ENCODE results near the gene BCL7B. TPM values are rescaled to one million over a fixed set of nuclear protein-coding genes. Genes with fewer than 3 reads are reported as not detected.

Gene BCL7B
- total RNA-seq, 1 experiment from 2014 or later: 50.4 TPM

DNA sequence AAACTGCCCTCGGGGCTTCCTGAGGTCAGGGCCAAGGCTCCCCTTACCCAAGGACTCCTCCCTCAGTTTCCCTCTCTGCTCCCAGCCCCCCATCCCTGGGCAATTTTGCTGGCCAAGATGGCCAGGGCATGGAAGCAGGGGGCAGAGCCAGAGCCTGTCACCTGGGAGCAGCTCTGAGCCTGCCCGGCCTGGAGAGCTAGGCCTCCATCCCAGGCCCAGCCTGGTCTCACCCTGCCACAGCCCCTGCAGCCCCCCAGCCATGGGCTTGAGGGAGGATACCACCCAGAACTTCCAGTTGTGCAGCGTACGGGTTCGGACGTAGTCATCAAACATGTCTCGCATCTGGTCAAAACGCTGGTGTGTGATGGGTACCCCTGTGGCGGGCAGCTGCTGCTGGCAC is 37.9 kb upstream of the BCL7B start:
- Histone ChIP-seq H3K4me1 (ENCODE audit: control insufficient read depth in 1 of 2, insufficient read depth in 2 of 2, low read length in 2 of 2) (no peaks in the 10 kb centered on the region; a peak in 1 of 4 replicates), H3K27ac (ENCODE audit: low read depth, low read length) (no peak overlapping the region), H3K36me3 (ENCODE audit: control insufficient read depth in 1 of 2, insufficient read depth in 2 of 2, low read length in 2 of 2) (no peaks in the 10 kb centered on the region; a peak in 1 of 4 replicates), H3K27me3 (ENCODE audit: insufficient read depth, low read length) (no peaks in the 10 kb centered on the region), H4K20me1 (ENCODE audit: insufficient read depth) (no peaks in the 10 kb centered on the region), H3K4me3 (replicated peaks in 1 of 2; ENCODE audit: low read depth in 1 of 2, low read length in 2 of 2) (no peak overlapping the region), H3K9ac (ENCODE audit: low read length) (no peak overlapping the region), H3K79me2 (ENCODE audit: insufficient read depth, low read length) (no peaks in the 10 kb centered on the region), H3K4me2 (ENCODE audit: low read length) (no peak overlapping the region), H2AFZ (ENCODE audit: low read depth, low read length, poor library complexity, severe bottlenecking) (no peak overlapping the region), H3K9me3 (ENCODE audit: control insufficient read depth in 1 of 2, insufficient read depth in 1 of 2, low read depth in 1 of 2, low read length in 2 of 2) (no peaks in the 10 kb centered on the region), H3K9me2 (ENCODE audit: insufficient read depth) (no peaks in the 10 kb centered on the region)
- ATAC-seq (no peak), DNase-seq (ENCODE audit: low read depth, low spot score) (no peak)
- BruUV-seq (replicated peaks): no TSS peak
- ChIA-PET CTCF (no interaction called here), RAD21 (ENCODE audit: low non-redundant PET in 1 of 2, low total read pairs in 2 of 2, uncharacterized antibody in 2 of 2, unreplicated experiment in 2 of 2) (no interaction called here), POLR2A (no interaction called here)
- intact Hi-C loops (cut with micrococcal nuclease): no loop called here
- no peak for TF ChIP-seq EZH2phosphoT487 (IDR thresholded peaks at IDR 0.05; ENCODE audit: borderline replicate concordance)
- TF ChIP-seq SP1 (IDR thresholded peaks at IDR 0.05; ENCODE audit: low read depth): no peak
- no peak for TF ChIP-seq POLR2AphosphoS5 (IDR thresholded peaks at IDR 0.05; ENCODE audit: low read depth, low read length)
- TF ChIP-seq CEBPB (IDR thresholded peaks at IDR 0.05; ENCODE audit: low read depth): no peak
- TF ChIP-seq, protein P1, sequence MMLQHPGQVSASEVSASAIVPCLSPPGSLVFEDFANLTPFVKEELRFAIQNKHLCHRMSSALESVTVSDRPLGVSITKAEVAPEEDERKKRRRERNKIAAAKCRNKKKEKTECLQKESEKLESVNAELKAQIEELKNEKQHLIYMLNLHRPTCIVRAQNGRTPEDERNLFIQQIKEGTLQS (IDR thresholded peaks at IDR 0.05): no peak
- TF ChIP-seq JUND (IDR thresholded peaks at IDR 0.05): no peak
- TF ChIP-seq ELF1 (IDR thresholded peaks at IDR 0.05; ENCODE audit: borderline replicate concordance, low read depth): no peak
- no peak for TF ChIP-seq ZFX (IDR thresholded peaks at IDR 0.05)
- TF ChIP-seq CBX3 (IDR thresholded peaks at IDR 0.05; ENCODE audit: low read depth): no peak
- no peak for TF ChIP-seq EGR1 (IDR thresholded peaks at IDR 0.05; ENCODE audit: low read depth)
- TF ChIP-seq SIN3A (IDR thresholded peaks at IDR 0.05; ENCODE audit: low read depth): no peak
- TF ChIP-seq POLR2A (IDR thresholded peaks at IDR 0.05; ENCODE audit: borderline replicate concordance, extremely low read depth, insufficient read depth, insufficient read length): no peak
- no peak for TF ChIP-seq TCF7L2 (IDR thresholded peaks at IDR 0.05; ENCODE audit: borderline replicate concordance, extremely low read depth, insufficient read depth, insufficient read length)
- TF ChIP-seq, protein P2, sequence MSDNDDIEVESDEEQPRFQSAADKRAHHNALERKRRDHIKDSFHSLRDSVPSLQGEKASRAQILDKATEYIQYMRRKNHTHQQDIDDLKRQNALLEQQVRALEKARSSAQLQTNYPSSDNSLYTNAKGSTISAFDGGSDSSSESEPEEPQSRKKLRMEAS (IDR thresholded peaks at IDR 0.05): no peak
- TF ChIP-seq ZNF274 (IDR thresholded peaks at IDR 0.05; ENCODE audit: low read depth, low read length): no peak
- no peak for TF ChIP-seq YY1 (IDR thresholded peaks at IDR 0.05; ENCODE audit: extremely low read depth, insufficient replicate concordance, low read depth, low read length)
